ENCODE results near the gene CCDC97.

DNA sequence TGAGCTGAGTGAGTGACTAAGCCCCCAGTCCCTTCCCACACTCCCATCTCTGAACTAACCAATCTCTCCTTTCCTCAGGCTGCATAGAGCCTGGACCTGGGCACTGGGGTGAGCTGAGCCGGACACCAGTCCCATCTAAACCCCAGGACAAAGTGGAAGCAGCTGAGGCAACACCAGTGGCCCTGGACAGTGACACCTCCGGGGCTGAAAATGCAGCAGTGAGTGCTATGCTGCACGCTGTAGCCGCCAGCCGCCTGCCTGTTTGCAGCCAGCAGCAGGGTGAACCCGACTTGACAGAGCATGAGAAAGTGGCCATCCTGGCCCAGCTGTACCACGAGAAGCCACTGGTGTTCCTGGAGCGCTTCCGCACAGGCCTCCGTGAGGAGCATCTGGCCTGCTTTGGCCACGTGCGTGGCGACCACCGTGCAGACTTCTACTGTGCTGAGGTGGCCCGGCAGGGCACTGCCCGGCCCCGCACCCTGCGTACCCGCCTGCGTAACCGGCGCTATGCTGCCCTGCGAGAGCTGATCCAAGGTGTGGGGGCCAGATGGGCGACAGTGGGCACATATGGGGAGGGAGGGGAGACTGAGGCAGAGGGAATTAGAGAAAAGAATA, 6.4 kb downstream of the CCDC97 start:
- TF ChIP-seq, protein P1, sequence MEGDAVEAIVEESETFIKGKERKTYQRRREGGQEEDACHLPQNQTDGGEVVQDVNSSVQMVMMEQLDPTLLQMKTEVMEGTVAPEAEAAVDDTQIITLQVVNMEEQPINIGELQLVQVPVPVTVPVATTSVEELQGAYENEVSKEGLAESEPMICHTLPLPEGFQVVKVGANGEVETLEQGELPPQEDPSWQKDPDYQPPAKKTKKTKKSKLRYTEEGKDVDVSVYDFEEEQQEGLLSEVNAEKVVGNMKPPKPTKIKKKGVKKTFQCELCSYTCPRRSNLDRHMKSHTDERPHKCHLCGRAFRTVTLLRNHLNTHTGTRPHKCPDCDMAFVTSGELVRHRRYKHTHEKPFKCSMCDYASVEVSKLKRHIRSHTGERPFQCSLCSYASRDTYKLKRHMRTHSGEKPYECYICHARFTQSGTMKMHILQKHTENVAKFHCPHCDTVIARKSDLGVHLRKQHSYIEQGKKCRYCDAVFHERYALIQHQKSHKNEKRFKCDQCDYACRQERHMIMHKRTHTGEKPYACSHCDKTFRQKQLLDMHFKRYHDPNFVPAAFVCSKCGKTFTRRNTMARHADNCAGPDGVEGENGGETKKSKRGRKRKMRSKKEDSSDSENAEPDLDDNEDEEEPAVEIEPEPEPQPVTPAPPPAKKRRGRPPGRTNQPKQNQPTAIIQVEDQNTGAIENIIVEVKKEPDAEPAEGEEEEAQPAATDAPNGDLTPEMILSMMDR (conservative IDR thresholded peaks at IDR 0.05), result no peak
- no peak for TF ChIP-seq EZH2 (IDR thresholded peaks at IDR 0.05; ENCODE audit: low read depth)
